ENCODE data around the gene RAB11FIP5. TPM values are rescaled to one million over a fixed set of nuclear protein-coding genes. Genes with fewer than 3 reads are reported as not detected.

The RAB11FIP5 gene
- total RNA-seq, 1 donor from 2014 or later: 18.7 TPM

DNA sequence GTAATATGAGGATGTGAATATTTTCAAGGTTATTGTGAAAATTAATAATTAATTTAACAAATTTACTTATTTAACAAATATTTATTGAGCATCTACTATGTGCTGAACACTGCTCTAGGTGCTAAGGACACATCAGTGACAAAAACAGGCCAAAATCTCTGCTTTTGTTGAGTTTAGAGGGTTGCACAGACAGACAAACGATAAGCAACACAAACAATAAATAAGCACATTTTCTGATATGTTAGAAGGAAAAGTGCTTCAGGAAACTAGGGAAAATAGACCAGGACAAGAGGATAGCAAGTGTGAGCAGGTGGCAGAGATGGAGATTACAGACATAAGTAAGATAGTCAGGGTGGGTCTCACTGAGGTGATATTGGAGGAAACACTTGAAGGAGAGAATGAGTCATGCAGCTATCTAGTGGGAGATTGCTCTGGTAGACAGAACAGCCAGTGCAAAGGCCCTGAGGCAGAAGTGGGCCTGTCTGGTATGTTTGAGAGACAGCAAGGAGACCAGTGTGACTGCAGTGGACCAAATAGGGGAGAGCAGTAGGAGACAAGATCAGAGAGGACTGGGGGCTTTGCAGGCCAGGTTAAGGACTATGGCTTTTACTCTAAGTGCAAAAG lies 79.5 kb downstream of the RAB11FIP5 start:
- no peak for DNase-seq (ENCODE audit: extremely low spot score, unreplicated experiment)
- Mint-ChIP-seq H3K4me3 (no peak overlapping the region), H3K9me3 (no peaks in the 10 kb centered on the region), H3K27ac (no peak overlapping the region), H3K36me3 (peaks cover 3% of the 10 kb centered on the region), H3K27me3 (no peaks in the 10 kb centered on the region), H3K4me1 (ENCODE audit: unreplicated experiment) (peaks cover 6% of the 10 kb centered on the region)
- no peak for TF ChIP-seq CTCF (conservative IDR thresholded peaks at IDR 0.05)

- Mint-ChIP-seq H3K9me3 (no peaks in the 10 kb centered on the region), H3K36me3 (peaks cover 3% of the 10 kb centered on the region), H3K27me3 (no peaks in the 10 kb centered on the region), H3K4me3 (no peak overlapping the region), H3K27ac (no peak overlapping the region), H3K4me1 (ENCODE audit: unreplicated experiment) (peaks cover 6% of the 10 kb centered on the region)
- TF ChIP-seq CTCF (conservative IDR thresholded peaks at IDR 0.05): no peak
- no peak for DNase-seq (ENCODE audit: extremely low spot score, unreplicated experiment)
These were observed 80.0 kb downstream of the RAB11FIP5 start for GRCh38 chr2:73032702-73033097.

- no peaks in the 10 kb centered on the region for H3K9me3 Mint-ChIP-seq
- H3K36me3 Mint-ChIP-seq: peaks cover 3% of the 10 kb centered on the region
- TF ChIP-seq CTCF (conservative IDR thresholded peaks at IDR 0.05): no peak
- no peak overlapping the region for H3K4me3 Mint-ChIP-seq
- no peaks in the 10 kb centered on the region for H3K27me3 Mint-ChIP-seq
- H3K4me1 Mint-ChIP-seq (ENCODE audit: unreplicated experiment): peaks cover 6% of the 10 kb centered on the region
- no peak for DNase-seq (ENCODE audit: extremely low spot score, unreplicated experiment)
- peak overlapping the region; percentile 62 for H3K27ac Mint-ChIP-seq
These were observed 80.7 kb downstream of the RAB11FIP5 start for GRCh38 chr2:73031725-73032701.

- Mint-ChIP-seq H3K36me3 (peaks cover 3% of the 10 kb centered on the region), H3K4me1 (ENCODE audit: unreplicated experiment) (peaks cover 6% of the 10 kb centered on the region), H3K27me3 (no peaks in the 10 kb centered on the region), H3K4me3 (no peak overlapping the region), H3K27ac (no peak overlapping the region), H3K9me3 (no peaks in the 10 kb centered on the region)
- TF ChIP-seq CTCF (conservative IDR thresholded peaks at IDR 0.05): no peak
- no peak for DNase-seq (ENCODE audit: extremely low spot score, unreplicated experiment)
These were observed 81.6 kb downstream of the RAB11FIP5 start for GRCh38 chr2:73031095-73031678.

GRCh38 chr2:73028841-73029240 lies 83.9 kb downstream of the RAB11FIP5 start:
- Mint-ChIP-seq H3K36me3 (peaks cover 4% of the 10 kb centered on the region), H3K27ac (no peak overlapping the region)

More at GRCh38 chr2:73028841-73029240, 83.9 kb downstream of the RAB11FIP5 start:
- TF ChIP-seq CTCF (conservative IDR thresholded peaks at IDR 0.05): no peak
- Mint-ChIP-seq H3K27me3 (no peaks in the 10 kb centered on the region), H3K9me3 (no peaks in the 10 kb centered on the region), H3K4me3 (no peak overlapping the region), H3K4me1 (ENCODE audit: unreplicated experiment) (peaks cover 6% of the 10 kb centered on the region)
- no peak for DNase-seq (ENCODE audit: extremely low spot score, unreplicated experiment)

All from type B pancreatic cell (in vitro differentiated cells).